H9 (cell line): ENCODE results near the gene AGBL4. TPM values are rescaled to one million over a fixed set of nuclear protein-coding genes. Genes with fewer than 3 reads are reported as not detected.

Experiments
- DNase-seq: peaks from one replicate; pipeline ENCODE4 v3.0.0-alpha.2; 2017
- H2AFZ ChIP-seq: one replicate; pipeline ENCODE4 v1.6.1; 2013; ENCODE audit warnings: mild to moderate bottlenecking, low read length, control low read depth, moderate library complexity
- H2AK5ac ChIP-seq: 2 replicates; pipeline ENCODE4 v1.6.1; 2013; ENCODE audit warnings: low read length, control low read depth, mixed read lengths; ENCODE audit not compliant: insufficient read length
- H2BK120ac ChIP-seq: one replicate; pipeline ENCODE4 v1.6.1; 2013; ENCODE audit warnings: low read depth, mild to moderate bottlenecking, low read length, control low read depth, inconsistent platforms; ENCODE audit not compliant: poor library complexity, severe bottlenecking
- H2BK12ac ChIP-seq: 2 replicates; pipeline ENCODE4 v1.6.1; 2013; ENCODE audit warnings: low read length, control low read depth, mixed read lengths, low read depth; ENCODE audit not compliant: insufficient read length
- H2BK15ac ChIP-seq: 2 replicates; pipeline ENCODE4 v1.6.1; 2013; ENCODE audit warnings: low read depth, low read length, control low read depth
- H2BK20ac ChIP-seq: one replicate; pipeline ENCODE4 v1.6.1; 2013; ENCODE audit warnings: low read depth, mild to moderate bottlenecking, low read length, control low read depth, inconsistent platforms; ENCODE audit not compliant: poor library complexity, severe bottlenecking
- H2BK5ac ChIP-seq: 2 replicates; pipeline ENCODE4 v1.6.1; 2013; ENCODE audit warnings: low read length, control low read depth, mixed read lengths; ENCODE audit not compliant: insufficient read length
- H3K14ac ChIP-seq: 2 replicates; pipeline ENCODE4 v1.6.1; 2013; ENCODE audit warnings: low read length, control low read depth; ENCODE audit not compliant: insufficient read depth
- H3K18ac ChIP-seq: 2 replicates; pipeline ENCODE4 v1.6.1; 2013; ENCODE audit warnings: low read depth, mild to moderate bottlenecking, mixed read lengths, low read length, control low read depth; ENCODE audit not compliant: insufficient read length
- H3K23ac ChIP-seq: 2 replicates; pipeline ENCODE4 v1.6.1; 2013; ENCODE audit warnings: low read length, control low read depth, mixed read lengths, low read depth; ENCODE audit not compliant: insufficient read length
- H3K23me2 ChIP-seq: 2 replicates; pipeline ENCODE4 v1.6.1; 2013; ENCODE audit warnings: low read depth, mild to moderate bottlenecking, mixed read lengths, low read length, control low read depth; ENCODE audit not compliant: insufficient read length, poor library complexity, severe bottlenecking
- H3K27ac ChIP-seq: 2 replicates; pipeline ENCODE4 v1.5.1; 2013; ENCODE audit warnings: low read length, control low read depth, mixed read lengths, low read depth; ENCODE audit not compliant: insufficient read length
- H3K27me3 ChIP-seq: 2 replicates; pipeline ENCODE4 v1.6.1; 2013; ENCODE audit warnings: low read length, control low read depth, inconsistent platforms; ENCODE audit not compliant: insufficient read depth
- H3K4ac ChIP-seq: 2 replicates; pipeline ENCODE4 v1.6.1; 2013; ENCODE audit warnings: low read depth, mild to moderate bottlenecking, control low read depth, inconsistent platforms, low read length, moderate library complexity
- H3K4me1 ChIP-seq: 2 replicates; pipeline ENCODE4 v1.6.1; 2013; ENCODE audit warnings: low read length, control low read depth, inconsistent platforms; ENCODE audit not compliant: insufficient read depth
- H3K4me2 ChIP-seq: 2 replicates; pipeline ENCODE4 v1.6.1; 2013; ENCODE audit warnings: low read length, control low read depth, mixed read lengths; ENCODE audit not compliant: insufficient read length, insufficient read depth
- H3K56ac ChIP-seq: 2 replicates; pipeline ENCODE4 v1.6.1; 2013; ENCODE audit warnings: low read depth, mild to moderate bottlenecking, mixed read lengths, low read length, control low read depth; ENCODE audit not compliant: insufficient read length
- H3K79me1 ChIP-seq: 2 replicates; pipeline ENCODE4 v1.6.1; 2013; ENCODE audit warnings: low read depth, mild to moderate bottlenecking, moderate library complexity, low read length, control low read depth, inconsistent platforms; ENCODE audit not compliant: insufficient read depth, poor library complexity, severe bottlenecking
- H3K79me2 ChIP-seq: 2 replicates; pipeline ENCODE4 v1.6.1; 2013; ENCODE audit warnings: low read length, control low read depth, inconsistent platforms; ENCODE audit not compliant: insufficient read depth
- H3K9ac ChIP-seq: 2 replicates; pipeline ENCODE4 v1.6.1; 2013; ENCODE audit warnings: low read length, control low read depth, mixed read lengths; ENCODE audit not compliant: insufficient read length; ENCODE audit errors: extremely low read depth
- H3K9me3 ChIP-seq: one replicate; pipeline ENCODE4 v1.6.1; 2013; ENCODE audit warnings: low read depth, low read length, inconsistent platforms; ENCODE audit not compliant: control insufficient read depth
- H3T11ph ChIP-seq: one replicate; pipeline ENCODE4 v1.6.1; 2013; ENCODE audit warnings: mild to moderate bottlenecking, low read length, control low read depth, inconsistent platforms
- H4K20me1 ChIP-seq: one replicate; pipeline ENCODE4 v1.6.1; 2013; ENCODE audit not compliant: control insufficient read depth, insufficient read length, insufficient read depth
- H4K5ac ChIP-seq: 2 replicates; pipeline ENCODE4 v1.6.1; 2013; ENCODE audit warnings: low read depth, mild to moderate bottlenecking, mixed read lengths, low read length, control low read depth; ENCODE audit not compliant: insufficient read length
- H4K8ac ChIP-seq: replicated peaks from 2 replicates; pipeline ENCODE4 v1.6.1; 2013; ENCODE audit warnings: low read length, control low read depth, mixed read lengths, low read depth; ENCODE audit not compliant: insufficient read length
- H4K91ac ChIP-seq: 2 replicates; pipeline ENCODE4 v1.6.1; 2013; ENCODE audit warnings: low read depth, mild to moderate bottlenecking, moderate library complexity, mixed read lengths, low read length, control low read depth; ENCODE audit not compliant: insufficient read length
- H3K27ac Mint-ChIP-seq, 3 experiments: 2 replicates in 2 of 3; 3 replicates in 1 of 3; pipeline ENCODE4 v1.8.0; 2020 to 2021; ENCODE audit warnings: mixed read lengths in 3 of 3, mild to moderate bottlenecking in 1 of 3, moderate library complexity in 1 of 3
- H3K27me3 Mint-ChIP-seq: 2 replicates; pipeline ENCODE4 v1.8.0; 2021; ENCODE audit warnings: low read depth, mild to moderate bottlenecking, moderate library complexity, mixed read lengths
- H3K36me3 Mint-ChIP-seq, 3 experiments: 2 replicates in 2 of 3; 3 replicates in 1 of 3; pipeline ENCODE4 v1.8.0; 2020 to 2021; ENCODE audit warnings: low read depth in 3 of 3, mixed read lengths in 3 of 3; ENCODE audit not compliant: insufficient read depth in 1 of 3
- H3K4me1 Mint-ChIP-seq, 2 experiments: 2 replicates each; pipeline ENCODE4 v1.8.0; 2020; ENCODE audit warnings: mixed read lengths in 2 of 2
- H3K4me3 Mint-ChIP-seq, 2 experiments: 2 replicates in 1 of 2; 3 replicates in 1 of 2; pipeline ENCODE4 v1.8.0; 2020 to 2021; ENCODE audit warnings: mild to moderate bottlenecking in 2 of 2, mixed read lengths in 2 of 2, moderate library complexity in 1 of 2
- H3K9me3 Mint-ChIP-seq, 2 experiments: 2 replicates in 1 of 2; 3 replicates in 1 of 2; pipeline ENCODE4 v1.8.0; 2020; ENCODE audit warnings: mild to moderate bottlenecking in 2 of 2, mixed read lengths in 2 of 2, moderate library complexity in 1 of 2
- CTCF ChIP-seq: fragments of 200-600 bp; sonication (generic); conservative IDR thresholded peaks from 3 replicates; pipeline ENCODE4 v1.8.0; 2021; ENCODE audit warnings: antibody characterized with exemption, mild to moderate bottlenecking
- WGBS: extraction: QIAGEN DNeasy Blood & Tissue Kit; methylation state at CpG from one replicate; pipeline ENCODE4 v1.1.7; 2013; ENCODE audit warnings: missing lambda C conversion rate, low lambda C conversion rate, mixed read lengths; ENCODE audit not compliant: insufficient read length; ENCODE audit errors: extremely low coverage; 5-methylcytosine and 5-hydroxymethylcytosine counted together
- total RNA-seq: library from RNA; stranded (reverse); gene quantifications from 2 replicates; pipeline ENCODE4 v1.2.1, GENCODE V29; 2021

AGBL4 gene
- total RNA-seq, 1 experiment from 2014 or later: not detected

DNA sequence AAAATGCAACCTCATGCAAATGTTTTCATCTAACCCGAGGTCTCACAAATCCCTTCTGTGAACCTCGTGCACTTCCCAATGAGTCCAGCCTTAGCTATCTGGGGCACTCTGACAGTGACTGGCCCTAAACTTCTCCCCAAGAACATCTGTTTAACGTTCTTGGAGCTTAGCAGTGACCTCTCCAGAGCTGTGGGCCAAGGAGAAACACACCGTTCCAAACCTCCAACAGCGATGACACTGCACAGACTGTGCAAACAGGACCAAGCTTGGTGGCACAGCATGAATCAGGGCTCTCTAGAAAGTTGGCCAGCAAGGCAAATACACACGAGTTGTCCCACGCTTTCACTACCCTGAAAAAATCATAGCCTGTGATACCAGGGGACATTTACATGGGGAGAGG is 1262.9 kb downstream of the AGBL4 start:
- no peak overlapping the region for H2BK5ac ChIP-seq
- no peak overlapping the region for H4K91ac ChIP-seq
- H2BK20ac ChIP-seq: no peak overlapping the region
- no peaks in the 10 kb centered on the region for H3K9me3 ChIP-seq
- no peak overlapping the region for H3K23ac ChIP-seq
- H3K4me2 ChIP-seq: no peak overlapping the region
- no peak overlapping the region for H2BK15ac ChIP-seq
- no peak overlapping the region for H4K8ac ChIP-seq
- H3T11ph ChIP-seq: no peak overlapping the region
- WGBS: no CpG with 5 or more reads among the region's 7 CpGs
- no peaks in the 10 kb centered on the region for H3K27me3 ChIP-seq
- H3K27ac ChIP-seq: no peak overlapping the region
- no peak overlapping the region for H3K27ac Mint-ChIP-seq
- no peaks in the 10 kb centered on the region for H4K20me1 ChIP-seq
- no peak overlapping the region for H2AK5ac ChIP-seq
- no peak overlapping the region for H3K4ac ChIP-seq
- no peaks in the 10 kb centered on the region for H3K79me2 ChIP-seq
- H2BK120ac ChIP-seq: no peak overlapping the region
- no peak overlapping the region for H2AFZ ChIP-seq
- H3K79me1 ChIP-seq: no peaks in the 10 kb centered on the region
- no peak for DNase-seq
- no peaks in the 10 kb centered on the region for H3K23me2 ChIP-seq
- H2BK12ac ChIP-seq: no peak overlapping the region
- no peak overlapping the region for H4K5ac ChIP-seq
- H3K9me3 Mint-ChIP-seq: no peaks in the 10 kb centered on the region
- H3K36me3 Mint-ChIP-seq: peaks cover 14 to 43% (median 22%) of the 10 kb centered on the region in 3 experiments; a peak in 6 of 7 replicates
- H3K9ac ChIP-seq: no peak overlapping the region
- H3K18ac ChIP-seq: no peak overlapping the region
- H3K27me3 Mint-ChIP-seq: no peaks in the 10 kb centered on the region
- H3K56ac ChIP-seq: no peak overlapping the region
- peaks cover 20 to 27% of the 10 kb centered on the region in 2 experiments for H3K4me1 Mint-ChIP-seq
- no peak for TF ChIP-seq CTCF
- no peak overlapping the region; the same call in 1 of the 2 replicates for H3K14ac ChIP-seq
- peaks cover 3% of the 10 kb centered on the region; the same call in 1 of the 2 replicates for H3K4me1 ChIP-seq
- no peak overlapping the region for H3K4me3 Mint-ChIP-seq
